CD4-positive, alpha-beta T cell treated with Interleukin-21 for 1 hour (primary cell): ENCODE data around the gene CDH23.
A peak's percentile ranks its signal among the peaks of the same experiment; 100 is the strongest.

Source experiments
- DNase-seq: peaks from one replicate; pipeline ENCODE4 v3.0.0-alpha.2; 2020

Gene CDH23

DNA sequence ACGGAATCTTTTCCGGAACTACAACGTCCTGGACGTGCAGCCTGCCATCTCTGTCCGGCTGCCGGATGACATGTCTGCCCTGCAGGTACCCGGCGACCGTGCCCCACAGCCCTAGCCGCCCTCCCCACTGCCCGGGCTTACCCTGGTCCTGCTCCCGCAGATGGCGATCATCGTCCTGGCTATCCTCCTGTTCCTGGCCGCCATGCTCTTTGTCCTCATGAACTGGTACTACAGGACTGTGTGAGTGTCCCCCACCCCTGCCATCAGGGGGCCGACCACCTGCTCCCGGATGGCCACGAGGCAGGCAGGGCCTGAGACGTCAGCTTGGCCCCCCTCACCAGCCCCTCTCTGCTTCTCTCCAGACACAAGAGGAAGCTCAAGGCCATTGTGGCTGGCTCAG lies 414.6 kb downstream of the CDH23 start:
- DNase-seq: no peak

- peak; percentile 73 for DNase-seq
Observed at GRCh38 chr10:71812016-71812912, 415.5 kb downstream of the CDH23 start.

DNA sequence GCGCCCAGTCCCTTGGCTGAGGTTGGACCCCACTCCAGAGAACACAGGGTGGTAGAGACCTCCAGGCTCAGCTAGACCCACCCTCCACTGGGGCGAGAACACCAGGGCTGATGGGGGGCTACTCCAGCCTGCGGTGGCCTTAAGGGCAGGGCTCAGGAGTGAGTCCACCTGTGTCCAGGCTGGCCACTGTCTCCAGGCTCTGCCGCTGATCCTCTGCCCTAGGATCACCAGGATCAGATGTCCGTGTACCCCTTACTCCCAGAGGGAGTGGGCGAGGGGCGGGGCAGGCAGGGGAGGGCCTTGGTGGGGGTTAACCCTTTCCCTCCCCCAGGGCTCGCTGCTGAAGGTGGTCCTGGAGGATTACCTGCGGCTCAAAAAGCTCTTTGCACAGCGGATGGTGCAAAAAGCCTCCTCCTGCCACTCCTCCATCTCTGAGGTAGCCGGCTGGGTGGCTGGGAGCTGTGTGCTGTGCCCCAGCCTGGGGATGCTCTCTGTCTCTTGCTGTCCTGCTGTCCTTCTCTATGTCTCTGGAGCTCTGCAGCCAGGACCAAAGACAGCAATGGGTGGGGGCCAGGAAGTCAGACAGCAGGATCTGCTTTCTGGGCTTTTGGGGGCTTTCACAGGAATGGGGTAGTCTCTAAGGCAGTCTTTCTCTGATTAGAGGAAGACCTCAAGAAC lies 416.3 kb downstream of the CDH23 start:
- DNase-seq: no peak

GRCh38 chr10:71814922-71815411 lies 418.2 kb downstream of the CDH23 start:
- no peak for DNase-seq

- no peak for DNase-seq
Observed at GRCh38 chr10:71815515-71816130, 418.9 kb downstream of the CDH23 start.

DNA sequence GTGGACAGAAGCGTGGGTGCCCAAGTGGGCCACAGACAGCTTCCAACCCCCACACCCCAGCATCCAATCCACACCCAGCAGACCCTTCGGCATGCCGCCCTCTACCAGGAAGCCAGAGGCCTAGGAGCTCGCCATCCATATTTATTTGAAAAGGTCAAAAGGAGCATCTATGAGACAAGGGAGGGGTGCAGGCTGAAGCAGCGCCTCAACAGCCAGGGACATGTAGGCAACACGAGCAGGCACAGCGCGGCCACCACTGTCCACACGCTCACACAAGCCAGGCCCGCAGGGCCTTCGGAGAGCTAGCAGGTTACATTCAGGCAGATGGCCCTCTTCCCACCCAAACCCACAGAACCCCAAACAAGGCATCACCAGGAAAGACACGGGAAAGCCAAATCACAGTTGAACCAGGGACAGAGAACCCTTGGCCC lies 419.7 kb downstream of the CDH23 start:
- no peak for DNase-seq

GRCh38 chr10:71816936-71817618 lies 420.4 kb downstream of the CDH23 start:
- no peak for DNase-seq

DNA sequence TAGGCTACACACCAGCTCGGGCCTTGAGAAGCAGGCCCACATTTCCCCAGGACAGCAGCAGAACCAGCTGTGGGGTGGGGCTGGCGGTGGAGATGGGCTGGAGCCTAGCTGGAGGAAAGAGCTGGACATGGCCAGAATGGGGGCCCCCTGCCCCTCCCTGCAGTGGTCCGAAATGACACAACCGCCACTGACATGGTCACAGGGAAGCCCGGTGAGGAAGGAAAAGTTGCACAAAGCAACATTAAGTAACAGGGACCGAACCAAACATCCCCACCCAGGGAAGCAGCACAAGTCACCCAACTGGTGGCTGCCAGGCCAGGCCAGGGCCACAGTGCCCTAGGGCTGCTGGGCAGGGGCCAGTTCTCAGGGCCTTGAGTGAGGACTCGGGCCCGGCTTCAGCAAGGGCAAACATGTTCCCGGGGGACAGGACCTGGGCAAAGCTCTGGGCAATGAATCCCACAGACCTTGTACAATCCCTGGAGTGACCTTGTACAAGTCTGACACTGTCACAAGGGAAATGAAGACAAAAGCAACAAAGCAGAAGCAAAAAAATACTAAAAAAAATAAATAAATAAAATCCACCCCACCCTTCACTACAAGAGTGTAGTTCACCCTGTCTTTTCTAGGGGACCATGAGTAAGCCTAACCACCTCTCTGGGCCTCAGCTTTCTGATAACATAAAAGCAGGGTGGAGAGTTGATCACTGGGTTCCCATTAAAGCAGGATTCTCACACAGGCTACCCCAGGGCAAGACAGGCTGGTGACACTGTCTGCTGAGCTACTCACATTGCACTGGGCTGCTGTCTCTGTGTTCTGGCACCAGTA lies 421.3 kb downstream of the CDH23 start:
- DNase-seq: no peak

DNA sequence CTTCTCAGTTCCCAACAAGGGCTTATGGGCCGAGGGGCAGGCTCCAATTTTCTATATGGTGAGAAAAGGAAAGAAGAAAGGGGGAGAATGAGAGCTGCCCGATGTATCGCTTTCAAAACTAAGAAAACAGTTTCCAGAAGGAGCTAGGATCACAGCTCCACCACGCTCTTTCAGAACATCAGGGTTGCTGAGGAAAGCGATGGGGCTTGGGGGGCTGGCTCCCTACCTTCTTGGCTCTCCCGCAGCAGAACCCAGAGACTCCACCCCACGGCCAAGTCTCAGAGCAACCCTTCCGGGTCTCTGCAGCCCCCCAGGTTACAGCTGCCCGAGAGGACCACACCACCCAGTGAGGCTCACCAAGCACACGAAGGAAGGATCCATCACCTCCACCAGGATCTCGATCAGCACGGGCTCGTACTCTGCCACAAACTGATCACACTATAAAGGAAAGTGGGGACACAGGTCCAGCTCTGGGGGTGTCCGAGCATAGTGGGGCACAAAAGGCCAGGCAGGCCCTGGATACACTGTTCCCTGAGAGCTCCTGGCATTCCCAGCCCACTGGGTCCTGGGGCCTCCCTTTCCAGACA lies 422.0 kb downstream of the CDH23 start:
- no peak for DNase-seq

DNA sequence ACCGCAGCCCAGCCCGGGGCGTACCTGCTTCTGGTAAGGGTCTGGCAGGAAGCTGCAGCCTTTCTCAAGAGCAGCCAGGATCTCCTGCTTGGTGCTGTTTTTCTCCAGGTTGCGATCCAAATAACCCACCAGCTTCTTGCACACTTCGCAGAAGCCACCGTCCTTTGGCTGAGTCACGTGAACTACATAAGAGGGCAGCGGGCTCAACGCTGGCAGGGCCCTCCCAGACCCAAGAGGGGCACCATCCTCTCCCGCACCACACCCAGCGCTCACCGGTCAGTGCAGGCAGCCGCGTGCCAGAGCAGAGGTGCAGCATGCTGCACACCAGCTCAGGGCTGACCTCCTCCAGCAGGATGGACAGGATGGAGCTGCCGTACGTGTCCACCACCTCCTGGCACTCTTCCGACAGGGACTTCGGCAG lies 422.7 kb downstream of the CDH23 start:
- DNase-seq: no peak

- DNase-seq: no peak
Observed at GRCh38 chr10:71819985-71820384, 423.3 kb downstream of the CDH23 start.

DNA sequence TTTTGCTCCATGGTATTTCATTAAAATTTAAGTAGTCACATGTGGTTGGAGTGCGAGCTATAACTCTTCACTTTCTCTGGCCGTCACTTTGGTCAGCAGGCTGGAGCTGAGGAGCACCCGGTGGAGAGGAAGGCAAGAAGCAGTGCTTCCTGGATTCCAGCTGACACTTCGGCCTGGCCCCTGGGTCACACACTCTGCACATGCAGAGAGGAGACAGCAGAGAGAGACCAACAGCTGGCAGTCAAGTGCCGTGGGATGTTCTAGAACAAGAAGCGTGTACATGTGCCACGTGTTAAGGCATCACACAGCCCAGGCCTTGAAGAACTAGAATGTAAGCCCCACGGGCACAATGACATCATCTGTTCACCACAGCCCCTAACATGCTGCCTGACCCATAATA lies 424.2 kb downstream of the CDH23 start:
- no peak for DNase-seq

DNA sequence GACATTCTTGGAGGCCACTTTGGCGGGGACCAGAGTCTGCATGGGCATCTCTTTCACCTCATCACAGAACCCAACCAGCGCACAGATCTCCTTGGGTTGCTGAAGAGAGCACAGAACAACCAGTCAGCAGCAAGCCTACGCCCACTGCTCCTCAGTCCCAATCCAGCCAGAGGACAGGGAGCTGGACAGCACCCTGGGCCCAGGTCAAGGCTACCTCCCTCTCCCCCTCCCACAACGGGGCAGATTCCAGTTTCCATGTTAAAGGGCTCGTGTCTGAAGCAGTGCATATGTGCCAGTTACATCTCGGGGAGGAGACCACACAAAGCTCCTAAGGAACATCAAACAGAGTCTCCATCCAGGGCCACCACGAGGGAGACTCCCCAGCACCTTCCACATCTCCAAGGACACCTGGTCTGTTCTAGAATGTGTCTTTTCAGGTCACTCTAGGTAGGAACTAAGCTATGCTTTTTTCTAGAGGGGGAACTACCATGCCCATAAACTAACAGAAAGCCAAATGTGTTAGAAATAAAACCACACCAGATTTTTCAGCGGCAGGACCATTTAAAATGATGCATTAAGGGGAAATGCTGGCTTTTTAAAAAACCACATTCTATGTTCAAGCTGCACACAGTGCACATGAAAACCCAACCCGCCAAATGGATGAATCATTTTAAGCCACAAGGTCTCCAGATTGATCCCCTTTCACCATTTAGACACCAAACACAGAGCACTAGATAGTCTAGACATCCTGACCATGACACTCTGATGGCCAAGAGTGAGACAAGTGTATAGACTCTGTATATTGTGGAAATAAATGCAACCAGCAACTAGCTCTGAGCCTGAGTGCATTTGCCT lies 425.4 kb downstream of the CDH23 start:
- DNase-seq: no peak

DNA sequence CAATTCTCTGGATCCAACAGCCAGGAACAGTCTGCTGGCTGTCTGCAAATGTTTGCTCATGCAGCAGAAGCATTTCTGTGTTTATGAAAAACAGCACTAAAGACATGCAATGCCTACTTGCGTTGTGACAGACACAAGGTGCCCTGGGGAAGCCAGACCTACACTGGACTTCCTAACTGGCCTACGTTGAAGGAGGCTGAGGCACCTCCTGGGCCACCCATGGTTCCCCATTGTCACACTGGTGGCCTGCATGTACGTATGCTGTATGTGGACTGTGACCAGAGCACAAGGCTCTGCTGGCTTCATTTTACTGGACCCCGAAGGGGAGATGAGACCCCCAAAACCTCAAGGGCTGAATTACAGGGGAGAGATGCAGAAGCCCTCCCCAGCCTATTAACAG lies 426.6 kb downstream of the CDH23 start:
- DNase-seq: no peak

GRCh38 chr10:71824333-71824732 lies 427.6 kb downstream of the CDH23 start:
- DNase-seq: no peak

- no peak for DNase-seq
Observed at GRCh38 chr10:71825217-71825616, 428.5 kb downstream of the CDH23 start.

DNA sequence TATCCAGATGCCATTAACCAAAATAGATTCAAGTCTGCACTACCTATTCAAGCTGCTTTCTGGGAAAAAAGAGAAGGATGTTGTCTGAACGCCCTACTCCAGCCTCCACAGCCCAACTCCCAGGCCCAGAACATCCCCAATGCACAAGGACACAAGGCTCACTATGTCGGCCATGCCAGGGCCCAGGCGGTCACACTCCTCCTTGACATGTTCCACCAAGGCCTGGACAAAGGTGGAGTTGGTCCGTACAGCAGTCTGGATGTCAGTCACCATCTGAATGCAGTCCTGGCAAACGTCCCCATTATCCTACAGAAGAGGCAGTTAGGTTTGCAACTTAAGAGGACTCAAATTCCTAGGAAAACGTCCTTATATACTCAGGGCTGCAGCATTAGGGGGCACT lies 431.1 kb downstream of the CDH23 start:
- DNase-seq: no peak

DNA sequence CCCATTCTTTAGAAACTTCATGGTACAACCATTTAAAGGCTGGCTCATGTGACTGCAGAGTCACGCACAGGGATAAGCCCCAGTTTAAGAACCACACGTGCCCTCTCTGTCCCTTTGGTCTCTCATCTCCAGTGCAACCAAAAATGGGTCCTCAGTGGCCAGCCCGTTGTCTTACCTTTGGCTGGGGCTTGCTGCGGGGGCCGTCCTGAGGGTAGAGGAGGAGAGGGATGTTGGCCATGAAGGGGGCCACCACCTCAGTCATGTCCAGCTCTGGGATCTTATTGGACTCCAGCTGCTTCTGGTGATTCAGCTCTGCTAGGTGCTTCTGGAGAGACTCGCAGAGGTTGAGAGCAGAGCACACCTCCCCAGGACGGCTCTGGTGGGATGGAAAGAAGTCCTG lies 432.0 kb downstream of the CDH23 start:
- no peak for DNase-seq

DNA sequence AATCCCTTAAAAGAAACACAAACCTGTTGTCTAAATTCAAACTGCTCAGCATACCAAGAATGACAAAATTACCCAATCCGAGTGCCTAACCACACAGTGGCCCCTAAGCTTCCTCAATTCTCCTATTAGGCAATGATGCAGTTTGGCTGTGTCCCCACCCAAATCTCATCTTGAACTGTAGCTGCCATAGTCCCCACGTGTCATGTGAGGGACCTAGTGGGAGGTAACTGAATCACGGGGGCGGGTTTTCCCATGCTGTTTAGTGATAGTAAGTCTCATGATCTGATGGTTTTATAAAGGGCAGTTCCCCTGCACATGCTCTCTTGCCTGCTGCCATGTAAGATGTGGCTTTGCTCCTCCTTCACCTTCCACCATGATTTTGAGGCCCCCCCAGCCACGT lies 432.5 kb downstream of the CDH23 start:
- DNase-seq: peak; percentile 30

- DNase-seq: no peak
Observed at GRCh38 chr10:71829896-71830295, 433.2 kb downstream of the CDH23 start.

DNA sequence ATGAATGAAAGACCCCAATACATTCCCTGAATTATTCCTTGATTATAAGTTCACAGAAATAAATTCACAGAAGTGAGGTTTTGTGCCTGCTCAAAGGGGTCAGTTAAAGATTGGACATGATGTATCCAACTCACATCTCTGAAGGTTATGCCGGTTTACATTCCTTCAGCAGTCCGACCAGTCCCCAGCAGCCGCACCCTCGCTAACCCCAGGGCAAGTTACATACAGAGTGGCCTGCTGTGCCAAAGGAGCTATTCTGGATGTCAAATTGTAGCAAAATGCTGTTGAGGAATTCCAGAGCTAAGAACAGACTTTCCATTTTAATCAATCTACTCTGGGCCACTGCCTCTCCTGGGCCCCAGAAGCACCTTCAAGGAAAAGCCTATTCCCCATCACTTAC lies 434.0 kb downstream of the CDH23 start:
- DNase-seq: no peak
